G401.6 (cell line): ENCODE data around the gene VSX1.

Source experiments
- FAIRE-seq: peaks from 2 replicates; lab custom pipeline; 2012; peaks lifted over from hg19 to GRCh38; lab: Jason Lieb, UNC

VSX1 gene

DNA sequence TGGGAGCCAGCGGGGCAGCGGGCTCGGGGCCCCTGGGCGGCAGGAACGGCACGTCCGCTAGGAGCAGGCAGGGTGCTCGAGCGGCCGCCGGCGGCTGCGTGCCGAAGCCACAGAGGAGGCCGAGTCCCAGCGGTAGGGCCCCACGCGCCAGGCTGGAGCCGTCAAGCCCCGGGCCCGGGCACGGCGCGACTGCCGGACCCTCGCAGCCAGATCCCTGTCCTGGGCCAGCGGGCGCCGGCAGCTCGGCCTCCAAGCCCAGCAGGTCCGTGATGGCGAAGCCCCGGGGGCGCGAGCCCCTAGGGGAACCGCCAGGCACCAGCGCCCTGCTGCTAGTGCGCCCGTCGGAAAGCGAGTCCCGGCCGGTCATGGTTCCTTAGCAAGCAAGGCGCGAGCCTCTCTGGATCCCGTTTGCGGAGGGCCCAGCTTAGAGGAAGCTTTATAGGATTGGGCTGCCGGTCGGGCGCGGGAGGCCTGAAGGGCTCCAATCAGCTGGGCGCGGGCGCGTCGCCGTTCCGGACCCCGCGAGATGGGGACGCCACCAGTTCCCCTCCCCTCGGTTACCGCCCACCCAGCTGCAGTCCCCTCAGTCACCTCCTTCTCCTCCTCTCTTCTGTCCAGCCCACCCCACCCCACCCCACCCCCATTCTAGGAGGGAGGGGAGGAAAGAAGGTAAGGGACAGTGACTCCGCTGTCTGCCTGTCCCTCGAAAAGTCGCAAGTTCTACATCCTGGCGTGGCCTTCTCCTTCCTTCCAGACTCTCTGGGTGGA, at the start of gene VSX1:
VSX1 (minus strand) TSS at position 412 of the 768 bp plus-strand sequence; CDS start at position 367, 45 bp downstream.
- no peak for FAIRE-seq

DNA sequence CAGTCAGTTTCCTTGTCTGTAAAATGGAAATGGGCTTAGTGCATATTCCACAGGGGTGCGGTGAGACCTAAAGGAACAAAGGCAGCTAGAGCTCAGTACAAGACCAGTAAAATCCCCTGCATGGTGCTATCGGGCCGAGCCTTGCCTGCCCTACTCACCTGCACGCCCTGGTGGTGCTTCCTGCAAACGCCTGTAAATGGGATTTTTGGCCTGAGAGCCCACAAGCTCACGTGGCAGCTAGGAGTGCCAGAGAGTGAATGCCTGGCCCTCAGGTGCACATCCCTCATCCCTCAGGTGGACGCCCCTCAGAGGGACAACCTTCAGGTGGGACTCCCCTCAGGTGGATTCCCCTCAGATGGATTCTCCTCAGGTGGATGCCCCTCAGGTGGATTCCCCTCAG, 48.0 kb upstream of the VSX1 start:
- no peak for FAIRE-seq

DNA sequence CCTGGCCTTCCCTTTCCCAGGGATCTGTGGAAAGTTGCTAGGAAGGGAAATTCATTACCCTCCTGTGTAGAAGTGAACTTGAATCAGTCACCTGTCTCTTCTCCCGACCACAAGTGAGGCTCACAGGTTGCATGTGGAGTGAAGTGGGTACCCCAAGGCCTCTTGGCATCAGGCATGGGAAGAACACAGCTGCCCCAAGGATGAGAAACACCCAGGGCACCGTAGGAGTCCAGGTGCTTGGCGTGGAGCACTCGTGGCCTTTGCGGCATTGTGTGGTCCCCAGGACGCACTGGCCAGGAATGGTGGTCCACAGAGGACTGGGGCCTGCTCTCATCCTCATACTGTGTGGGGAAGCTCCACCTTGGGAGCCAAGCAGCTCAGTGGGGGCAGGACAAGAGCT, 47.5 kb upstream of the VSX1 start:
- no peak for FAIRE-seq

DNA sequence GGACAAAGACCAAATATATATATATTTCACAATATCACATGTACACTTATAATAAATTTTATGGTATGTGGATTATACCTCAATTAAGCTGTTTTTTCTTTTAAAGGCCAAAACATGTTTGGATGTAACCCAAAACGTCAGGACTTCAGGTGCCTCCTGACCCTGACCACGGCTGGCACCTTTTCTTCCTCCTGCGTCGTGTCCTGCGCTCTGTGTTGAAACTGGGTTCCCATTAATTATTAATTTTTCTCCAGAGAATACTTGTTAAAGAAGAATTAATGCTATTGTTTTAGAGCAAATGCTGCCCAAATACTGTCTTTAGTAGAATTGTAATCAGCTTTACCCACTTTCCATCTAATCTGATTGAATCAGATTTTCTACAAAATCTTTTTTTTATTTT, 46.7 kb upstream of the VSX1 start:
- FAIRE-seq, result no peak

DNA sequence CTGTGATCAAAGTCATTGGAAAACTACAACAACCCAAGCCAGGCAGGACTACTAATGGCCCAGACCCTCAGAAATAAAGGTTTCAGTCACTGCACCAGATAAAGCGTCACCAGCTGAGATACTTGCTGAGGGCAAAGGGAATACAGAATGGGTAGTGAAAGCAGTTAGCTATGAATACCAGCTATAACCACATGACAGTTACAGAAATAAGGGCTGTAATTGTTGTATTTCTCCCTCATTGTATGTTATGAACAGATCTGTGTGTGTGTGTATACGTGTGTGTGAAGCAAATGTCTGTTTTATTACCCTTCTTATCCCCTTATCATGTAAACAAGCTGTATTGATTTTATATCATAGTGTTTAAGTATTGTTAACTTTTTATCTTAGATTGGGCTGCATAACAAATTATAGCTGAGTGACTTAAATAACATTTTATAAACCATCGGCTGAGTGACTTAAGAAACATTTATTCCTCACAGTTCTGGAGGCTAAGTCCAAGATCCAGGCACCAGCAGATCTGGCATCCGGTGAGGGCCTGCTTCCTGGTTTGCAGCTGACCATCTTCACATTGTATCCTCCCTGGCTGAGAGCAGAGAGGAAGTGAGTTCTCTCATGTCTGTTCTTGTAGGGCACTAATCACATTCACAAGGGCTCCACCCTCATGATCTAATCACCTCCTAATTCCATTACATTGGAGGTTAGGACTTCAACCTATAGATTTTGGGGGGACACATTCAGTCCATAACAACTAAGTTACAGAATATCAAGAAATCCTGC, 46.0 kb upstream of the VSX1 start:
- no peak for FAIRE-seq

DNA sequence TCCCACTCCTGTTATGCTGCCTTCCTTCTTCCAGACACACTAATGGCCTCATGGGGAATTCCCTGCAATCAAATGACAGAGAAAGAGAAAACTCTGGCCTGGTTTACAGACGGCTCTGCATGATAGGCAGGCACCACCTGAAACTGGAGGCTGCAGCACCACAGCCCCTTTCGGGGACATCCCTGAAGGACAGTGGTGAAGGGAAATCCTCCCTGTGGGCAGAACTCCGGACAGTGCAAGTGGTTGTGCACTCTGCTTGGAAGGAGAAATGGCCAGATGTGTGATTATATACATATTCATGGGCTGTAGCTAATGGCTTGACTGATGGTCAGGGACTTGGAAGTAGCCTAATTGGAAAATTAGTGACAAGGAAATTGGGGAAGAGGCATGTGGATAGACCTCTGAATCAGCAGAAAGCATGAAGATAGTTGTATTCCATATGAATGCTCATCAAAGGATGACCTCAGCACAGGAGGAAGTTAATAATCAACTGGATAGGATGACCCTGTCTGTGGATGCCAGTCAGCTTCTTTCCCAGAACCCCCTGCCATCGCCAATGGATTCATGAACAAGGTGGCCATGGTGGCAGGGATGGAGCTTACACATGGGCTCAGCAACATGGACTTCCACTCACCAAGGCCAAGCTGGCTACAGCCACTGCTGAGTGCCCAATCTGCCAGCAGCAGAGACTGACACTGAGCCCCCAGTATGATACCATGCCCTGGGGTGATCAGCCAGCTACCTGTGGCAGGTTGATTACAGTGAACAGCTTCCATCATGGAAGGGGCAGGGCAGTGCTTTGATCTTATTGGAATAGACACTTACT, 44.5 kb upstream of the VSX1 start:
- no peak for FAIRE-seq

DNA sequence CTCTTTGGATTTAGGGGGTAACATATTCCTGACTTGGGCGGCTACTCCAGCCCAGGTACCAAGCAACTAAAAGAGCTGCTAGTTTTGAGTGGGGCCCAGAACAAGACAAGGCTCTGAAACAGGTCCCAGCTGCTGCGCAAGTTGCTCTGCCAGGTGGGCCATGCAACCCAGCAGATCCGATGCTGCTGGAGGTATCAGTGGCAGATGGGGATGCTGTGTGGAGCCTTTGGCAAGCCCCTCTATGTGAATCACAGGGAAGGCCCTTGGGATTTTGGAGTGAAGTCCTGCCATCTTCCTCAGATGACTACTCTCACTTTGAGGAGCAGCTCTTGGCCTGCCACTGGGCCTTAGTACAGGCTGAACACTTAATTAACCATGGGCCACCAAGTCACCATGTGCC, 43.7 kb upstream of the VSX1 start:
- FAIRE-seq, result no peak

DNA sequence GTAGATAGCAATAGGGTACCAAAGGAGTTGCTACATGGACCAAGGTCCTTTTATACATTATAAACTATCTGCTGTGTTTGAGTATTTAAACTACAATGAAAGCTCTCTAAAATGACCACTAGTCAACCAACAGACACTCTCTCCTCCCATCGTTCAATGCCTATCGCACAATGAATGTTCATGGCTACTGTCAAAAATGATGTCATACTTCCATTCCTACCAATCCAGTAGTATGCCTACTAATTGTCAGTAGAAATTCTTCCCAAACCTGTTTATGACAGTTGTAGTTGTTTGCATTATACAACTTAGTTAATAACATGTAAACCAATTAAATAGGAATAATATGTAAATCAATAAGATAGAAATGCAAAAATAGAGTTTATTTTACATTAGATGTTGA, 39.0 kb upstream of the VSX1 start:
- FAIRE-seq, result no peak

DNA sequence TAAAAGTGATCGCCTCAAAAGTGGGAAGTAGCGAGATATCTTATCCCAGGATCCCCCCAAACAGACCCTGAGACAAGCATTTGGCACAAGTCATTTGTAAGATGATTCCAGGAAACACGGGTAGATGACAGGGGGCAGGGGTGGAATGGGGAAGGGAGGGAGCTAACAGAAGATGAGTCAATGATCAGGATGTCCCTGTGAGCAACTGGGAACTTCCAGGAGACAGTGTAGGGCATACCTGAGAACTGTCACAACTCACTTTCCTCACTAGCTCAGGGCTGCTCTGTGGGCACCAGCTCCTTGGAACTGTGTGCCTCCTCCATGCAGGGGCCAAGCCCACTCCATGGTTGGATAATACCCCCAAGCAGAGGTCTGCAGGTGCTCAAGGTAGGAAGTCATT, 38.5 kb upstream of the VSX1 start:
- no peak for FAIRE-seq

DNA sequence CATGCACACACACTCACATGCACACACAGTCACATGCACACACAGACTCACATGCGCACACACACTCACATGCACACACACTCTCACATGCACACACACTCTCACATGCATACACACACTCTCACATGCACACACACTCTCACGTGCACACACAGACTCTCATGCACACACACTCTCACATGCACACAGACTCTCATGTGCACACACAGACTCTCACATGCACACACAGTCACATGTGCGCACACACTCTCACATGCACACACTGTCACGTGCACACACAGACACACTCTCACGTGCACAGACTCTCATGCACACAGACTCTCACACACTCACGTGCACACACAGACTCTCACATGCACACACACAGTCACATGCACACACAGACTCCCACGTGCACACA, 36.6 kb upstream of the VSX1 start:
- FAIRE-seq, result no peak

DNA sequence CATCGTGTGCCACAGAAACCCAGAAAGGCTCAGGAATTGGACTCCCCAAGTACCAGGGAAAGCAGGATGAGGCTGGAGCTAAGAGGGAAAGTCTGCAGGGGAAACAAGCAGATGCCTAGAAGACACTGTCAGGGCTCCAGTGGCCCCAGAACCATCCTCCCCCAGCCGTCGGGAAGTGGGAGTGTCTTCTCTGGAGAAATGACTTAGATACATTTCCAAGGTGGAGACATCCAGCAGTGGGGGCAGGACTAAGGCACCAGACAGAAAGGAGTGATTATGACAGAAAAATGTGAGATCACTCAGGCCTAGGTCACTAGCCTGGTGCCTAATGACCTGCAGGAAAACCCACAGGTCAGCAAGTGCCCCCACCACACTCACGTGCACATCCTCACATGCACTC, 36.0 kb upstream of the VSX1 start:
- FAIRE-seq, result no peak

DNA sequence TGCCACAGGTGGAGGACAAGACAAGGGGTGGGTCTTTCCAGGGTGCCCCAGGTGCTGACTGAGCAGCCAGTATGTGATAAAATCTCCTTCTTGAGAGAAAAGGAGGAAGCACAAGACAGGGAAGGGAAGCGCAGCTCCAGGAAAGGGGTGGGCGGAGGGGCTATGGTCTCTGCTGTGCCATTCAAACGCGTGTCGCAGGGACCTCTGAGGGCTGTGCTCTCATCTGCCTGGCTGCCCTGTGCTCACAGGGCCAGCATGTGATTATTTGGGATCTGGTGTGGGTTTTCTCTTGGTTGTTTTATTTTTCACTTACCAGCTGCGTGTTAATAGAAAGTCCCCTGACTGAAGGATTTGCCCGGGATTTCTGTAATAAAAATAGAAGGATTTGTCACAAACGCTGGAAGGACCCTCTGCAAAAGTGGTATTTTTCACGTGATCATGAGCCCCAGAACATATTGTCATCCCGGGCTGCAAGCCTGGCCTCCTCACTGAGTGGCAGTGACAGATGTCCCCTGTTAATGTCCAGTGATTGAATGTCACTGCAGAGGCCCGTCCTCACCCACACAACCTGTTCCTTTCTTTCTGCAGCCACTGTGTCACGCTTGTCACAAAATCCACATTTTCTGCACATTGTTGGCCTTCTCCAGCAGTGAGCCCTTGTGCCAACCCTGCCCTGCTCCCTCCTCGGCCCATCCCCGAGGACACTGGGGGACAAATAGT, 35.0 kb upstream of the VSX1 start:
- FAIRE-seq, result no peak

DNA sequence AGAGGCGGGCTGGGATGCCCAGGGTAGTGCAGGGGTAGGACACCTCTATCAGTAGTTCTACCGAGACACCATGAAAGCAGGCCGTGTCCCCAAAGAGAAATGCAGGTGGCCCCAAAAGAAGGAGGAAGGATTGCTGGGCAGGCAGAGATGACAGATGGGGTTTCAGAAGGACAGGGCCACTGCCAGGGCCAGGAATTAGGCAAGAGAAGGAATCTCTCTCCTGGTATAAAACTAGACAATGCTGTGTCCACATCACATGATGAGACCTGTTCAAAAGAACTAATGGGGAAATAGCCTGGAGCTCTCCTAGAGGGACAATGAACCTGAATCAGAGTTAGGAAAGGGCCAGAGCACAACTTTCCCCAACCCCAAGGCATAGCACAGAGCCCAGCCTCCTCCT, 21.6 kb upstream of the VSX1 start:
- no peak for FAIRE-seq

DNA sequence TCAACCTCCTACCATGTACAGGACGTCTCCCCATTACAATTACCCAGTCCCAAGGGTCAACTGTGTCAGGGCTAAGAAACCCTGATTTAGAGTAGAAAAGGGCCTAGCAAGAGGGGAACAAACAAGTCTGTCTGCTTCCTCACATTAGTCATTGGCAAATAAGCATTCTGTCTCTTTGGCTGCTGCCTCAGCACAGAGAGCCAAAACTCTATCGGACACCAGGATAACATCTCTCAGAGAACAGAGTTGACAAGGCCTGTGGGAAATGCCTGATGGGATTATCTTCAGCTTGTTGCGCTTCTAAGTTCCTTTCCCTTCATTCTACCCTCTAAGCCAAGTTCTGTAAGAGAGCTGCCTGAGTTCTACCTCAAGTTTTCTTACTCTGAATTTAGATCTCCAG, 19.0 kb upstream of the VSX1 start:
- FAIRE-seq, result no peak

DNA sequence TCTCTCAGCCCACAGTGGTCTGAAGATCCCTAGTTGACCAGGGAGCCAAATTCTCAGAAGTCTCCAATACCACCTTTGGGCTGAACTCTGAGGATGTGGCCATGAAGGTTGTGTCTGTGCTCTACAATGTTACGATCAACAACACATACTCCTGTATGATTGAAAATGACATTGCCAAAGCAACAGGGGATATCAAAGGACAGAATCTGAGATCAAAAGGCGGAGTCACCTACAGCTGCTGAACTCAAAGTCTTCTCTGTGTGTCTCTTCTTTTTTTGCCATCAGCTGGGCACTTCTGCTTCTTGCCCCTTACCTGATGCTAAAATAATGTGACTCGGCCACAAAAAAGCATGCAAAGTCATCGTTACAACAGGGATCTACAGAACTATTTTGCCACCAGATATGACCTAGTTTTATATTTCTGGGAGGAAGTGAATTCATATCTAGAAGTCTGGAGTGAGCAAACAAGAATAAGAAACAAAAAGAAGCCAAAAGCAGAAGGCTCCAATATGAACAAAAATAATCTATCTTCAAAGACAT, 17.7 kb upstream of the VSX1 start:
- no peak for FAIRE-seq

DNA sequence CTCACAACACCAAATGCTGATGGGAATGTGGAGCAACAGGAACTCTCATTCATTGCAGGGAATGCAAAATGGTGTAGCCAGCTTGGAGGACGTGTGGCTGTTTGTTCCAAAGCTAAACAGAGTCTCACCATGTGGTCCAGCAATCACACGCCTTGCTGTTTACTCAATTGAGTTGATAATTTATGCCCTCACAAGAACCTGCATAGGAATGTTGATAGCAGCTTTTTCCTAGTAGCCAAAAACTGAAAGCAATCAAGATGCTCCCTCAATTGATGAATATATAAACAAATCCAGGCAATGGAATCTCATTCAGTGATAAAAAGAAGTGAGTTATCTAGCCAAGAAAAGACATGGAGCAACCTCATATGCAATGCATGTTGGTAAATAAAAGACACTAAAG, 15.6 kb upstream of the VSX1 start:
- FAIRE-seq, result no peak

DNA sequence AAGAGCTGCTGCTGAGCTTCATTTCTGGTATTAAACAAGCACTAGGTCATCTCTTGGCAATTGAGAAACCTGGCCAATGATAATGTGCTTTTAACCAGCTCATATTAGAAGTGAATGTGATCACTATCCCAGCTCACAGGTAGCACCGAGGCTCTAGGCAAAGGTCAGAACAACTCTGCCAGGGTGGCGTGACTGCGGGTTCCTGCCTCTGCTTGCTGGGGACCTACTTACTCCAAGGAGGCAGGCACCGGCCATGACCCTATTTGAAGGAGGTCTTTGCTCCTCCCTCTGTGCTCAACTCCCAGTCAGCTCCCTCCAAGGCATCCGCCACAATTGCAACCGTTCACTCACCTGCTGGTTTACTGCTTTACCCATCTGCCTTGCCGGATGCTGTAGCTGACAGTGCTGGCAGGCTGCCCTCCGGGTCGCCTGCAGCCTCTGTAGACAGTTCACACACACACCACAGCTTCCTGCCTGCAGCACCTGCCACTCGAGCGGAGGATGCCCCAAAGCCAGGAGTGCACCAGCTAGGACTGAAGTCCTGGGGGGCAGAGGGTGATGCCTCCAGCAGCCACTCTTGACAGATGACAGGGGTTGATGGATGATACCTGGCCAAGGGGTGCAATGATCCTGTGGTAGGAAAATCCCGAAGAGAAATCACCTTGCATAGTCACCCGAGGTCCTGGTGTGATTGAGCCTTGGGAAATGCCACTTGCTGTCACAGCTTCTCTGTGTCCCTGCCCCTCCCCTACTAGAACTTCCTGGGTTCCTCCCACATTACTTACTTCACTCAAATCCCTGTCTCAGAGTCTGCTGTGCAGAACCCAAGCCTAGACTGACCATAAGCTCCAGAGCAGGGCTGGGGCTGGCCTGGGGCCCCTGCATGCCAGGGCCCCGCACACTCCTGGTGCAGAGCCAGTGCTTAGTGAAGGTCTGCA, 8.8 kb upstream of the VSX1 start:
- FAIRE-seq, result no peak

DNA sequence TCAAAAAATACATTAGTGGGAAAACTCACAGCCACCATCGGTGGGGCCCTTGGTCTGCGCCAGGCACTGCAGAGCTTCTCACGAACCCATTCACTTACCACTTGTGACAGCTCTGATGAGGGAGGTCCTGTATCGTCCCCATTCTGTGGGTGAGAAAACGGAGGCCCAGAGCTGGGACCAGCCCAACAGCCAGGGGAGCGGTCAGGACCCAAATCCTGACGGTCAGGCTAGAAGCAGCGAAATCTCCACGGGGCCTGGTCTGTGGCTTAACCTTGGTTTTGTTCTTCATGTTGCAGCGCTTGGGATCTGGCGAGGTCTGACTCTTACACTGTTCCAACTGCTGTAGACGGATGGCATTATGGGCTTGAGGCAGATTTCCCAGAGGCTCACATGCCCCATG, 7.7 kb upstream of the VSX1 start:
- FAIRE-seq, result no peak

DNA sequence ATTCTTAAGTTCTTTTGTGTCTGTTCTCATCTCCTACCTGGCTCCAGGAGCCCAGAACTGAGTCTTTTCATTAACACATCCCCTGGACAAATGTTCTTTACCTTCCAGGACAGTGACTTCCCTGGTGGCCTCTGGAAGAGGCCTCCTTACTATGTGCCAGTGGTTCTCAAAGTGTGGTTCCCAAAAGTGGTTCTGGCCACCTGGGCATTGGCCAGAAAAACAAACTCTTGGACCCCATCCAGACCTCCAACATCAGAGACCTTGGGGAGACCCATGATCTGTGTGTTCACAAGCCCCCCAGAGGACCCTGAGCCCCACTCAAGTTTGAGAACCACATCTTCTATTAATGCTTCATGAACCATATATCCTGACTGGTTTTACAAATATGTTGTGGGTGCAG, 7.2 kb upstream of the VSX1 start:
- FAIRE-seq, result no peak

DNA sequence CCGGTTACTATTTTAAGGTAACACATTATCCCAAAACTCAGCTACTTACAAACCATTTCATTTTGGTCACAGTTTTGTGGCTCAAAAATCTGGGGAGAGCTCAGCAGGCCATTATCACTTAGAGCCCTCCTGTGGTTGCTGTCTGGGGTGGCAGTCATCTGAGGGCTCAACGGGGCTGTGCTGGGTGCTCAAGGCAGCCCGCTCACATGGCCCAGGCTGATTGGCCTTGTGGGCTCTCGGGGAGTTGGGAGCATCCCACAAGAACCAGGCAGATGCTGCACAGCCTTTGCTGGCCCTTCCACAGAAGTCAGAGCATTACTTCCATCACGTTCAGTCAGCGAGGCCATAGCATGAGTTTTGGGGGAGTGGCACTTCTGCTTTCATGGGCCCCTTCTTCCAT, 6.3 kb upstream of the VSX1 start:
- FAIRE-seq, result no peak
